ENCODE data around the gene MAPKAPK2.

The MAPKAPK2 gene

DNA sequence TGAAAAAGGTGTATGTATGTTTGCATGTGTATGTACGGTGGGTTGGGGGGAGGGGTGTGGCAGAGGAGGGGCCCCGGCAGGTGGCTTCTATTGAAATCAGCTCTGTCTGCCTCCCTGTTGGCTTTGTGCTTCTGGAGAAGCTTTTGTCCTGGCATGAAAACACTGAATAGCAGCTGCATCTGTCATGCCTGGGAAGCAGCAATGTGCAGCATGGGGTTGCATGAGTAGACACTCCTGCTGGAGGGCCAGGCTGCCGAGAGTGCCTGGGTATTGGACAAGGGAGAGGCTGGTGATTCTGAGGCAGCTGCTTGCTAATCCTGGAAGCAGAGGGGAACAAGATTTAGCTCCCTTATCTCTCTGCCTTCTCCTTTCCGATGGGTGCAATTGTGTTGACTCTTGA is 20.5 kb downstream of the MAPKAPK2 start:
- FAIRE-seq: no peak

DNA sequence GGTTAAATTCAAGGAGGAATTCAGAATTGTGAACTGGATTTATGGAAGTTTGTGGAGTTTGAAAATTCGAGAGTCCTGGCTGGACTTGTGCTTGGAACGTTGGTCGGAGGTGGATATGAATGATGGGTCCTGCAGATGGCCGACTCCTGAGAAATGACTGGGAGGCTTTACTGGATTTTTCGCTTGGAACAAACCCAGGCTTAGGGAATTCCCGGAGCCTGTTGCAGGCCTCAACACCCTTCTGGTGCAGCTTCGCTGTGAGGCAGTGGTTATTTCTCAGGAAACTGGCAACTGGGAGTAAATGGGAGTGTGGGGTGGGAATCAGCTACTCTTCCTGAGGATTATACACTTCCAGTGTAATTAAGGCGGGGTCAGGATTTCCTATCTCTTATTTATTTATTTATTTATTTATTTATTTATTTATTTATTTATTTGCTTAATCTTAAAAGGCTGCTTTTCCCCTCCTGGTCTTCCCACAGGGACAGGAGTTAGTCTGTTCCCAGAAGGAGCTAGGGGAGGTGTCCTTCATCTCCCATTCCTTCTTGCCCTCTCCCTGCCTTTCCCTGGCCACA is 21.1 kb downstream of the MAPKAPK2 start:
- FAIRE-seq: no peak

DNA sequence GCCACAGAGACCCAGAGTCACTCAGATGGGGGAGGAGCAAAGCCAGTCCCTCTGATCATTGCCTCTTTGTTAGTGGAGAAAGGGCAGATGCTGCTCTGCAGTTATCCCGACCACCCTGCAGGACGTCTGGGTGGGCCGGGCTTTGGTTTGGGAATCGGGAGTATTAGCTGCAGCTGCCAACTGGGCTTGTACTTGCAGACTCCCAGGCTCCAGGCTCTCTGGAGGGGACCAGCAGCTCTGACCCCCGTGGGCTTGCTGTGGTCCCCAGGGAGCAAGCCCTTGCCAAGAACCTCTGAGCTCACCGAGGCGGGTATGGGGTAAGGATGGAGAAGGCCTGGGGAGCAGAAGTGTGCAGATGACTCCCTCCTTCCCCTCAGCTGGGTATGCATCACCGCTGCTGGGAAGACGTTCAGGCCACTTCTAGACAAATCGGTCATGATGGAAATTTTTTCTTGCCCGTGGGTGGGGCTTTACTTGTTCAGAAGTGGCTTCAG is 21.6 kb downstream of the MAPKAPK2 start:
- no peak for FAIRE-seq

DNA sequence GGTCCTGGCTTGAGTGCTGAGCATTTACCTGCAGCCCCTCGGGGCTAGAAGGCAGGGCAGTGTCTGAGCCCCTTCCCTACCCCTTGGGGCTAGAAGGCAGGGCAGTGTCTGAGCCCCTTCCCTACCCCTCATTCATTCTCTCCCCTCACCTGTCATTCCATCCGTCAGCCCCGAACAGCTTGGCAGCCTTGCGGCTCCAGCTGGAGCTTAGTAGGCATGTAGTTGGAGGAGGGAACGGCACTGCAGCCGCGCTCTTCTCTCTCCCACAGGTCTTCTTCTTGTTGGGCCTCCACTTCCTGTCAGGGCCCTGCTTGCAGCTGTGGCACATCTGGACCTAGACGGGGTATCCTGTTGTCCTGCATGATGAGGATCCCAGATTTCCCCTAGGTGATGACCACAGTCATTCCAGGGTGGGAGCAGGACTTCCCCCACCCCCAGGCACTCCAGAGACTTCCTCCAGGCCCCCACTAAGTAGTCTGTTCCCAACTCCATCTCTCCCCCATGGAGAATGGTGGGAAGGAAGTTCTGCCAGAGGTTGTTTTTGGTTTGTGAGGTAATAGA is 22.2 kb downstream of the MAPKAPK2 start:
- FAIRE-seq: no peak

DNA sequence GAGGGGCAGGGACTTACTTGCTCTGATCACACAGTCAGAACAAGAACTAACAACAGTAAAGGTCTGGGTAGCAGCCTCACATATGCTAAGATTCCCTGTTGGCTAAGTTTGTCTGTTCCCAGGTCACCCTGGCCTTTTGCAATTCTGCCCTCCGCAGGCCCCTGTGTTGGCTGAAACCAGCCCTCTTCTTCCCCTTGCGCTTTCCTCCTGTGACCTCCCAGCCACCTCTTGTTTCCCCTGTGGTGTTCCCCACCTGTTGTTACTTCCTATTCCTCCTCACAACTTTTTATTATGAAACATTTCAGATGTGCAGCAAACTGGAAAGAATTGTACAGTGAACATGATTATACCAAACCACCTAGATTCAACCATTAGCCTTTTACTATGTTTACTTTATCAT is 23.4 kb downstream of the MAPKAPK2 start:
- FAIRE-seq: no peak

DNA sequence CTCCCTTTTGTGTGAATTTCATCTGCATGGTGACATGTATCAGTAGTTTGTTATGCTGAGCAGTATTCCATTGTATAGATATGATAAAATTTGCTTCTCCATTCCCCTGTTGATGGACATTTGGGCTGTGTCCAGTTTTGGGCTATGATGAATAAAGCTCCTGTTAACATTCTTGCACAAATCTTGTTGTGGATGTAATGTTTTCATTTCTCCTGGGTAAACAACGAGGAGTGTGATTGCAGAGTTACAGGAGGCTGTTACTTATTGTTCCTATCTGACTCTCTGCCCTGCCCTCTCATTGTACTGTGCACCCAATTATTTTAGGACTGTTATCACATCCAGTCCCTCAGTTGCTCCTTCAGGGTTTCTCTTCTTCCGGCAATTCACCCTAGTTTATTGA is 24.2 kb downstream of the MAPKAPK2 start:
- FAIRE-seq: no peak

DNA sequence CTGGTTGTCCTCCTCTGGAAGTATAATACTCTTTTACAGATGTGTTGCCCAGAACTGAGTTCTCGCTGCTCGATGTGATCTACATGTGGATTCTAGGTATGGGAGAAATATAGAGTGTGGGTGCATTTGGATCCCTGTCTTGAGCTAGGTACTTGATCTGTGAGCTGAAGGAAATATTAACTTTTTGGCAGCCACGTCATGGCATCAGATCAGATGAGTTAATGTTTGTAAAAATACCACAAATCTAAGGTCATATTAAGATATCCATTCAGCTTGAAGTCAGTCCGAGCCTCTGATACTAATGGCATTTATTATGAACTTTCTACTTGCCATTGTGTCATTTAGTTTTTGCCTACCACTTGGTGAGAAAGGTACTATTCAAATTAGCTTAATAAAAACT is 24.6 kb downstream of the MAPKAPK2 start:
- FAIRE-seq: no peak

DNA sequence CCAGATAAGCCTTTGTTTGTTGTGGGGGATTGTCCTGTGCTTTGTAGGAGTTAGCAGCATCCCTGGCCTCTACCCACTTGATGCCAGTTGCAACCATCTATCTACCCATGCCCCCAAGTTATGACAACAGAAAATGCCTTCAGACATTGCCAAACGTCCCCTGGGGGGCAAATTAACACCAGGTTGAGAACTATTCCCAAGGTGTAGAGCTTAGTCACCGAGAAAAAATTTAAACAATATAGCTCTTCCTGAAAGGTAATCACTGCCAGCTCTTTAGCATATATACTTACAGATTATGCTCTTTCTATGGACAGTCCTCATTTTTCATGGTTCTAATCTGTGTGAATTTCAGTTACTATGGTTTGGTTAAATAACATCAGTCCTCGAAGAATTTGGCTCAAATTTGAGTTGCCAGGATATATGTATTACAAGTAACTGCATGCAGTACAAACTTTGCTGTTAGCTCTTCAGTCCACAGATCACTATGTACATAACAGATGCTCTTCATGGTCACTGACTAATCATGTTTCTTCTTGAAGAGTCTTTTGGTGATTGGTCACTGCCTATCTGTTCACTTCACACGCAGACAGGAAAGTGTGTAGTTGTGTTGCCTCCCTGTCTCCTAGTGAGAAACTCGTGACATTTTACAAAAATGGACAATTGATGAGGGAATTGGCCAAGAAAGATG is 25.2 kb downstream of the MAPKAPK2 start:
- FAIRE-seq: no peak

DNA sequence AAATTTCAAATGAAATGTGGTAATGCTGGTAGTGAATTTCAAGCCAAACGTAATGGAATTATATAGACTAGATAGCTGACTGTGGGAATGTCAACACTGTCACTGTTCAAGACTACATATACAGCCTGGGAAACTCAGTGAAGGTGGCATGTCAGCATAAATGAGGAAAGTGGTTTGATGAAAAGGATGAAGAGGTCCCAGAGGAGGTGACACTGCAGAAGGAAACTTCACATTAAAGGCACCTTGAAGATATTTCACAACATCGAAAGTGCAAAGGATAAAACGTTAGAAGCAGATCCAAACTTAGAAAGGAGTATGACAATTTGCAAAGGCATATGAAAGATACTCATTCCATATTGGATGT is 25.7 kb downstream of the MAPKAPK2 start:
- no peak for FAIRE-seq

DNA sequence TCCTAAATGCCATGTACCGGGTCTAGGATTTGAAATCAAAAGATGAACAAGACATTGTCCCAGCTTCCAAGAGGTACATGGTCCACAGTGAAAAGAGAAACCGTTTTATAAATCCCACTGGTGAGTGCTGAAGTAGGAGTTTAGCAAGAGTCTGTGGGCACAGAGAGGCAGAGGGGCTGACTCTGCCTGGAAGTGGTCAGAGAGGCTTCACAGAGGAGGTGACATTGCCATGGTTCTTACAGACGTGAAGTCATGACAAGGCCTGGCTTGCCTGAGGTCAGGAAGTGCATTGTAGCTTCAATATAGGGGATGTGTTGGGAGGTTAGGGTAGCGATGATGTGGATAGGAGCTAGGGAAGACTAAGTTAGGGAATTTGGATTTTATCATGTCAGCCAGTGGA is 28.4 kb downstream of the MAPKAPK2 start:
- no peak for FAIRE-seq

DNA sequence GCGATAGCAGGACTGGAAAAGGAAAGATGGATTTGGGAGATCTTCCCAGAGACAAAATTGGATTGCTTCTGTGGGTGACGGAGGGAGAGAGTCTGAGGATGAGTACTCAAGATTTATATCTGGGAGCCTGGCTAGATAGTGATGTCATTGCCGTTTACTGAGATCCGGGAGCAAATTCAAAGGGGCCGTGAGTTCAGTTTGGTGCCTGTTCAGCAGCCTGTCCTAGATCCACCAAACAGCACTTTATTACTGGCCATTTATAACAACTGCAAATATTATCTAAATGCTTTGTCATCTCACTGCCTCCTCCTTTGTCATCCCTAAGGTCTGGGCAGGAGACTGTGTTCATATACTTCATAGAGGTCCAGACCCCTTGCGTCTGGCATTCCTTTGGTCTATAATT is 29.2 kb downstream of the MAPKAPK2 start:
- no peak for FAIRE-seq

DNA sequence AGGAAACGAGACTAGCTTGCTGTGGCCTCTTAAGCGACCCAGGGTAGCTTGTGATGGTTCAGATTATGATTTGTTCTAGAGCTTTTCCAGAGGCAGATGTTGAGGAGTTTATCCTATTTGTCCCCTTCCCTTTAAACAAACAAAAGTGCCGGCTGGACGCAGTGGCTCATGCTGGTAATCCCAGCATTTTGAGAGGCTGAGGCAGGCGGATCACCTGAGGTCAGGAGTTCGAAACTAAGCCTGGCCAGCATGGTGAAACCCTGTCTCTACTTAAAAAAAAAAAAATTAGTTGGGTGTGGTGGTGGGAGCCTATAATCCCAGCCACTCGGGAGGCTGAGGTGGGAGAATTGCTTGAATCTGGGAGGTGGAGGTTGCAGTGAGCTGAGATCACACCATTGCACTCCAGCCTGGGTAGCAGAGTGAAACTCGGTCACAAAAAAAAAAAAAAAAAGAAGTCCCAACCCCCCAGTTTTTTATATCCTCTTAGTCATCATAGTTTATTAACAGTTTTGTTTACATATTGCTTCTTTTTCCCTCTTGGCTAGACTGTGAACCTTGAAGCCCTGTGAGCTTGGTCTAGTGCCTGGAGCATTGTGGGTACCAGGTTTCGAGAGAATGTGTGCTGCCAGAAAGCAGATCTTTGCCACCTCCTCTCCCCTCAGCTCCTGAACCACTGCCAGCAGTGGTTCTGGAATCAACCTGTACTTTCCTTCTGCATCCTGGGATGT is 29.8 kb downstream of the MAPKAPK2 start:
- no peak for FAIRE-seq

DNA sequence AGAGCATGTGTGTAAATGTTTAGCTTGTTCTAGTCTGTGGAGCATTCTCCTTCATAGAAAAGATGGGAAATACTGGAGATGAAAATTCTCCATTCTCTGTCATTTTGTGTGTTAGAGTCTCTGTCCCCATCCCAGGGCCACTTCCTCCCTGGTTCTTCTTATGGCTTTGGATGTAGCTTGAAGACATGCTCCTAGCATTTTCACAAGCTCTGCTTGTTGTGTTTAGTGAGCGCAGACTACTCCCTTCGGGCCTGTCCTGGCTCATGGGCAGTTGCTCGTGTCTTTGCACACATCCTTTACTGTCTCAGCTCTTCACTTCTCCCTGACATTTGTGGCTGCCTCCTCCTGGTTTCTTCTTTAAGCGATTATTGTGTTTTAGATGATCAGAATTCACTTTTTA is 30.4 kb downstream of the MAPKAPK2 start:
- no peak for FAIRE-seq

DNA sequence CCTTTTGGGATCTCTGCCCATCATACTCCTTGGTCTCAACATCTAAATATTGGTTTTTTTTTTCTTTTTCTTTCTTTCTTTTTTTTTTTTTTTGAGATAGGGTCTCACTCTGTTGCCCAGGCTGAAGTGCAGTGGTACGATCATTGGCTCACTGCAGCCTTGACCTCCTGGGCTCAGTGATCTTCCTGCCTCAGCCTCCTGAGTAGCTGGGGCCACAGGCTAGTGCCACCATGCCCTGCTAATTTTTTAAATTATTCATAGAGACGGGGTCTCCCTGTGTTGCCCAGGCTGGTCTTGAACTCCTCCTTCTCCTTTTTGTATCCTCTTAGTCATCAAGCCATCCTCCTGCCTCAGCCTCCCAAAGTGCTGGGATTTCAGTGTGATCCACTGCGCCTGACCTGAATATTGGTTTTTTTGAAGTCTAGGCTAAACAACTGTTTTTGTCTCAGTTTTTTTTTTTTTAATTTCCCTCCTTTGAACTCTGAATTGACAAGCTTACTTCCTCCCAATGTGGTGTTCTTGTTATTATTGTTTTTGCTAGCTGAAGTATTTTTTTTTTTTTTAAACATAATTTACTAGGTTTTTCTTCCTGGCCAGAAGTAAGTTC is 30.9 kb downstream of the MAPKAPK2 start:
- no peak for FAIRE-seq

DNA sequence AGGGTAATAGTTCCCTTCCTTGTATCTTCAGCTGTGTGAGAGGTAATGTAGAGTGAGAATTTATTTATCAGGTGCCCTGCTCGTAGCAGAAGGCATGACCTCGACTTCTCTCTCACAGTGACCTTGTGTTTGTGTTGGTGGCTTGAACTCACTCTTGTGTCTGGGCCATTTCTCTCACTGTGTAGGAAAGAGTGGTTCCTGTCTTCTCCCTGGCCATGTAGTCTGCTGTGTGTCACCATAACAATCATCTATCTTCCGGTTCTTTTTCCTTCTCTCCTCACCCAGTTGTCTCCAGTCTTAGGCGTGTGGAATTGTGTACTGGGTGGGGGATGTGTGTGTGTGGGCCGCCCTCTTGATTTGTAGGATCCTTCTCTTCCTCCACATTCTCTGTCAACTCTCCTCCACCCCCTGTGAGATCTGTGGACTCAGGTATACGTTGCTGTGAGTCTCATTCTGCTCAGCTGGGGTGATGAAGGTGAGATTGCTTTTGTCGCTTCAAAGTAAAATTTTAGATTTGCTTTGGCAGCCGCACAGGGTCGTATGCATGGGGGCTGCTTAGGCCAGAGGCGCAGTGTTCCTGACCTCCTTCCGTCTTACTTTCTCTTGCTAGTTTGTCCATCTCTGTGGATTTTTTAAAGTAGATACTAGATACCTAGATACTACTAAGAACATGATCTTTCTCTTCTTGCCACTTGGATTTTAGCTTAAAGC is 31.6 kb downstream of the MAPKAPK2 start:
- FAIRE-seq: no peak

DNA sequence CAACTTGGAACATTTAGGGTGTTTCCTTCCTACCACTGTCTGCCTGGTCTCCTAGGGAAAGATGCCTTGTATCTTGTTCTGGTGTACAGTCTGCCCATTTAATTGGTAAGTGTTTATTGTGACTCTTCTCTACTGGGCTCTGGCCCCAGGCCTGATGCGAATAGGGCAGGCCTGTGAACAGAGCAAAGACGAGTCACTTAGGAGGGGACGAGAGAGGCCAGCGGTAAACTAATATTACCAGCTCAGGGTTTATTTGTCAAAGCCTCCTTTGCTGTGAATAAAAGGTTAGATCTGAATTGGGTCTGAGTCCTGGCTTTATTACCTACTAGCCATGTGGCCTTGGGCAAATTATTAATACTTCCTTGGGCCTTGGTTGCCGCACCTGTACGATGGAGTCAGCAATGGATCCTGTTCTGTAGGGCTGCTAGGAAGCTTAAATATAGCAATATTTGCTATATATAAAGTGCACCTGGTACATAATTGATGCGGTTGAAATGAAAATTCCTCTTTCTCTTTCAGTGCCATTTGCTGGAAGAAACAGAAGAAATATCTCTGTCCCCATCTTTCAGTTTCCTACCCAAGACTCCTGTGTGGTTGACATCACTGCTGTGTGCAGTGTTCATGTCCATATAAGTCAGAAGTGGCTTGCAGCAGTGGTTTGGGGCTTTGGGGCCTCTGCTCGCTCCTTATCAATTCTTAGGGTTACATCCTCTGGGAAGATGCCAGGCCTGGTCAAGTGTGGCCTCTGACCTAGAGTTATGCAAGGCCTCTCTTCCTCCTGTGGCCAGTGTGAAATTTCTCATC is 32.4 kb downstream of the MAPKAPK2 start:
- no peak for FAIRE-seq

DNA sequence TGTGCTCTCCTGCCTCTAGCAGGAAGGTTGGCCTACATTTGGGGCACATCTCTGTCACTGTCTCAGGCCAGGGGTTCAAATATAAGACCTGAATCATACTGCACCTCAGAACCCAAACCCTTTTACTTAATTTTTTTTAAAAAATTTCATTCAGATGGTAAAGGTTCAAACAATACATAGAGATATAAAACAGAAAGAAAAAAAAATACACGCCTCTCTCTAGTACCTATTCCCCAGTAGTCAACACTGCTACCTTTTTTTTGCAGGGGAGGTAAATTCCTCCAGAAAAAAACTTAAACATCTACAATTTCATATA is 32.9 kb downstream of the MAPKAPK2 start:
- no peak for FAIRE-seq

DNA sequence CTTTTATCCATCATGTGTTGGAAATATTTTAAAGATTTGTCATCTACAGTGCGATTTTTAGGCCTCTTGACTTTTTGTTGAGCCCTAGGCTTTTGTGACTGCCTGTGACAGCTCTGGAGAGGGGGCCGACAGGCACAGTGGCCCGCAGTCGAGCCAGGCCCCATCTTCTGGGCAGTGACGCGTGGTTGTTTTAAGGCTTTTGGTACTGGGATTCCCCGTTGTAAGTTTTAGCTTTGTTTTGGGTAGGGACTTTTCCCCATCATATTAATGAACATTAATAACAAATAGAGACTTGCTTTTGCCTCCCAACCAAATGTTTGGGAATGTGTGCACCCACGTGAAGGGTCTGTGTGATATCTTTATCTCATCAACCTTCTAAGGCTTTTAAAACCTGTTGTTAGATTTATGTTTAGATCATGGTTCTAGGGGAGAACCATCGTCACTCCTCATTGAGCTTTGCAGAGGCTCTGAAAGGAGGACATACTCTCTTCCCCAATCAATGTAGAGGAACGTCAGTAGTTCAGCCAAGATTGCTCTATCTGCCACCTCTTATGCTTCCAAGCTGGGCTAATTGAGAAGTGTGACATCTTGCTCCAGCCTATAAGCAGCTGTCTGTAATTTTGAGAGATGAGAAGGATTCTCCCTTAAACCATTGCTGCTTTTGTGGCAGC is 34.6 kb downstream of the MAPKAPK2 start:
- no peak for FAIRE-seq

DNA sequence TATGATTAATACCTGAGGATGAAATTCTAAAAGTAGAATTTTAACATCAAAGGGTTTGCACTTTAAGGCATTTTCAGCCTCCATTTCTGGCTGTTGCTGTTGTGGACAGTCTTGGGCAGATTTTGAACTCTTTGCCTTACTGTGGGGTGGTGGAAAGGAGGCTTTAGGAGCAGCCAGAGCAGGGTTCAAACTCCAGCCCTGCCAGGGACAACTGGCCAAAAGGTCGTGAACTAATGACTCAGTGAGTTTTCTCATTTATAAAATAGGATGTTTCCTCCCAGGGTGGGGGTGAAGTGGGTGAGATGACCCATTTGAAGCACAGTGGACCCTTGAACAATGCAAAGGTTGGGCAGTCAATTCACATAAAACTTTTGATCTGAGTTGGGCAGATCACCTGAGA is 36.7 kb downstream of the MAPKAPK2 start:
- no peak for FAIRE-seq

DNA sequence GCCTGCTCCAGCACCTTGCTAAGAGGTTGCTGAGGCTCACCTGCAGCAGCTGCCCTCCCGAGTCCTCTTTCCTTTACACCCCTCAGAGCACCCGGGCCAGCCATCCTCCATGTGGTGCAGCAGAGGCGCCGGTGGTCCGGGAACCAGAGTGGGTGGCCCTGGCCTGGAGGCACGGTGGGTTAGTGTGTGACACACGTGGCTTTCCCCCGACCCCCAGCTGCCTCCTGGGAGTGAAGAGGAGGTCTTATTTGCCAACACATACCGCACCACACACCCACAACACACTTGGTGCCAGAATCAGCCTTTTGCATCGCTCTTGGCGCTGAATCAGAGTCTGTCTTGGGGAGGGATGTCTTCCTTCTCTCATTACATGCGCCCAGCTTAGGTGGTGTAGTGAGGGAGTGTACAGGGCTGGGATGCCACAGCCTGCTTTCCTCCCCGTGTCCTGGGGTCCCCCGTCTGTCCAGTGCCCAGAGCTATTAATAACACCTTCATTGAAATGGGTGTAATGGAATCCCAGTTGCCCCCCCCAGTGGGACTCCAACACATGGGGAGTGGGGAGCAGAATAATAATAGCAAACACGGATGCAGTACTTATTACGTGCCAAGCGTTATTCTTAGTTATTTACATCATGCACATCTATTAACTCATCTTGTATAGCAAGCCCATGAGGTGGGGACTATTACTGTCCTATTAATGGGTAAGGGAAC is 38.2 kb downstream of the MAPKAPK2 start:
- no peak for FAIRE-seq

DNA sequence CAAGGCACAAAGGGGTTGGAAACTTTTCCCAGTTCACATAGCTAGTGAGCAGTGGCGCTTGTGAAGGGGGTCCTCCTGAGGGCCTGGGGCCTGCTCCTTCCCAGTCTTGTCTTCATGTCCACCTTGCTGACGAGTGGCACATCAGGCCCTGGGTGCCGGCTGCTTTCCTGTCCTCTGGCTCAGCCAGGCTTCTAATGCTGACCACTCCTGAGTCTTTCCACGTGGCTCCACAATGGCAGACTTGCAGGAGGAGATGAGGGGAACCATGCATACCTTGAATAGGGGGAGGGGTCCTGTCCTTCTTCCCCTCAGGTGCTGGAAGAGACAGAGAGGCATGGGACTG is 38.7 kb downstream of the MAPKAPK2 start:
- no peak for FAIRE-seq

Measured in endometrium (tissue), 2 donors.